Measurements from ENCODE around the gene DAZAP1.
A peak's percentile ranks its signal among the peaks of the same experiment; 100 is the strongest.
"Not testable (repeated sequence)": the region's sequence is repeated elsewhere in the genome, so short reads cannot be mapped to it uniquely, and the experiment has no call there.

The DAZAP1 gene

DNA sequence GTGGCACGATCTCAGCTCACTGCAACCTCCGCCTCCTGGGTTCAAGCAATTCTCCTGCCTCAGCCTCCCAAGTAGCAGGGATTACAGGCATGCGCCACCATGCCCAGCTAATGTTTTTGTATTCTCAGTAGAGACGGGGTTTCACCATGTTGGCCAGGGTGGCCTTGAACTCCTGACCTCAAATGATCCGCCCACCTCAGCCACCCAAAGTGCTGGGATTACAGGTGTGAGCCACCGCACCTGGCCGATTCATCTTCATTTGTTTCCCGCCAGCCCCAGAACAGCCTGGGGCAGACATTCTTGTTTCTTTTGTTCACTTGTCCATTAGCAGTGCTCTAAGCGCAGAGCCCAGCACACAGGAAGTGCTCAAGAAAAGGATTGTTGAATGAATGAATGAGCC is 69.7 kb downstream of the DAZAP1 start:
- DNase-seq: not testable (repeated sequence)

DNA sequence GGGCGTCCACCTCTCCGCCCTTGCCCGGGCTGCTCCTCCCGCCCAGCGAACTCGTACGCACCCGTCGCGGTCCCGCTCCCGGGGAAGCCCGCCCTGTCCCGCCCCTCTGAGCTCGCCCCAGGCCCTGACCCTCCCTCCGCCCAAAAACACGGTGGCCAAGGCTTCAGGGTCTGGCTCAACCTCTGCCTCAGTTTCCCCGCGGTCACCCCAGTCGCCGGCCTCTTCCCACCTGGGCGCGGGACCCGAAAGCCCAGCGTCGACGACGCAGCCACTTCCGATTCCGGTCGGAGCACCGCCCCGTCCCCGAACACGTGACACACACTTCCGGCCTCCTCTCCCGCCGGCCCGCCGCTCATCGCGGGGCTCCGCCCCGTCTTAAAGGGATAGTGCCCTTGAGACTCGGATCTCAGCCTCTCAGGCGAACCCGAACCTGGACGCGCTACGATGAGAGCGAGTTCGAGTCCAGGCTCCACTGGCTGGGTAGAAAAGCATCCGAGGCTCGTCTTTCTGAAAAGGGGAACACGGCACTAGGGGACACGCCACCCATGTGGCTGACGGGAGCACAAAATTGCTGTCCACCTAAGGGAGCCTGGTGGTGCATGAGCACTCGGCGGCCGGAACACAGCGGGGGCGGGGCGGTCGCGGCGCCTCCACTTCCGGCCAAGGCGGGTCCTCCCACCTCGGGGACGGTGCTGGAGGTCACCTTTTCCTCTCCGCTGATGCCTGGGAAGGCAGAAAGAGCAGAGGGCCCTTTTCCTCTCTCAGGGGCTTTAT is 71.7 kb downstream of the DAZAP1 start, which contains the start of gene C19orf25:
Gene C19orf25 (minus strand): TSS at position 282 of the 774 bp plus-strand sequence. CDS start 312 bp downstream, outside the sequence.
- peak; percentile 65 for DNase-seq

DNA sequence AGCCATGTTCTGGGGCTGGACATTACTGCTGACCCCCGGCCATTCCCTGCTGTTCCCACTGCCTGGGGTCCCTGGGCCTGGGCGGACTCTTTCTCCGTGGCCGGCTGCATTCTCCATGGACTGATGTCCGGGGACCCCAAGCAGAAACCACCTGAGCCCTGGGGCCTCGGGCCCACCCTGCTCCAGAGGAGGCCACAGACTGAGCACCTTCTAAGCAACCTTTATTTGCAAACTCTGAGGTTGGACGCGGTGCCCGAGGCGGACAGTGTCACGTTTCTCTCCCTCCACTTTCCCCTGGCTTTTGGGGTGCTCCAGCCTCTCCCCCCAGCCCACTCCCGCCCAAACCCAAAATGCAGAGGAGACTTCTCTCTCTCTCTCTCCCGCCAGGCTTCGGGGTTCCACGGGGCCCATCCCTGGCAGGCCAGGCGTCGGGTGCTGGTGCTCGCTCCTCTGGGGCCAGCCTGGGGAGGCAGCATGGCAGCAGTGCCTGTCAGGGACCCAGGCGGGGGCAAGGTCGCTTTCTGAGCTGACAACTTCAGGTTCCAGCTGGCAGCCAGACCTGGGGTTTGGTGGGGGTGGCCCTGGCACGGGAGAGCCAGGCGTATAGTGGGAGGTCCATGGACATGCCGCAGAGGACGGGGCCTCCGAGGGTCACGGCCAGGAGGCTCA is 74.0 kb downstream of the DAZAP1 start:
- DNase-seq: no peak

DNA sequence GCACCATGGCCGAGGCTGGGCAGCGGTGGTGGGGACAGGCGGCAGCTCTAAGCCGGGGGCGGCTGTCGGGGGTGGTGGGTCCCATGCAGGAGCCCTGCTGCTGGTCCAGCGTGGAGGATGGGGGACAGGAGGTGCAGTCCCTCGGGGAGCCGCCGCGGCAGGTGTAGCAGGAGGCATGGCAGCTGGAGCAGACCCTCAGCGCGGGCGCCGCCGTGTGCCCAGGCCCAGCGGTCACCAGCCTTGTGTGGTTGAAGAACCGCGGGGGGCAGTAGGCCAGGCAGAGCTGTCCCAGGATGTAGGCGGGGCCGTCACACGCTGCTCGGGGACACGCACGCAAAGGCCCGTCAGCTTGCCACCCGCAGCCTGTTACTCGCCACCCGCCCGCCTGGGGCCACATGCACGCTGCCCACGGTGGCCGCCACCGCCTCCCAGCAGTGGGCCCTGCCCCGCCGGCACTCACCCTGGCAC is 74.5 kb downstream of the DAZAP1 start:
- DNase-seq: no peak

DNA sequence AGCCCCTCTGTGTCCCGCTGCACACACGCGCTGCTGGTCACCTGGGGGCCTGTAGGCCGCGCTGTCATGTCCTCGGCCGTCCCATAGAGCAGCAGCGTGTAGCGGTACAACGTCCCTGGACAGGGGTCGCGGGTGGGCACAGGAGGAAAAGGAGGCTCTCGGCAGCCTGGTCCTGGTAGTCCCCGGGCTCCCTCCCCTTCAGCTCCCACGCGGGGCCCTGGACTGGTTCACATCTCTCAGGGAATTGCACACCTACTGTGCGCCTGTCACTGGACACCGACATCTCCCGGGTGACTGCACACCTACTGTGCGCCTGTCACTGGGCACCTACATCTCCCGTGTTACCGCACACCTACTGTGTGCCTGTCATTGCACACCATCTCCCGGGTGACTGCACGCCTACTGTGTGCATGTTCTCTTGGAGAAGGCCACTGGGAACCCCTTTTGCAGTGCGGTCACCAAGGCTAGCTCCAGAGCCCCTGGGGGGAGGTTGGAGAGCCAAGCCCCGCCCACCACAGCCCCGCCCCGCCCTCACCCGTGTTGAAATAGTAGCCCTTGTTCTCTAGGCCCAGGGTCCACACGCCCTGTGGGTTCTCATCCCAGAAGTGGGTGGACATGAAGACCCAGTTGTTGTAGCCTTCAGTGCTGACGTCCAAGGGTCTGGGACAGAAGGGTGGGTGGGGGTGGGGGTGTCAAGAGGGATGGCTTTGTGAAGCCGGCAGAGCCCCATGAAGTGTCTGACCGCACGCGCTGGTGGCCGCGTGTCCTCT is 75.2 kb downstream of the DAZAP1 start:
- DNase-seq: no peak

DNA sequence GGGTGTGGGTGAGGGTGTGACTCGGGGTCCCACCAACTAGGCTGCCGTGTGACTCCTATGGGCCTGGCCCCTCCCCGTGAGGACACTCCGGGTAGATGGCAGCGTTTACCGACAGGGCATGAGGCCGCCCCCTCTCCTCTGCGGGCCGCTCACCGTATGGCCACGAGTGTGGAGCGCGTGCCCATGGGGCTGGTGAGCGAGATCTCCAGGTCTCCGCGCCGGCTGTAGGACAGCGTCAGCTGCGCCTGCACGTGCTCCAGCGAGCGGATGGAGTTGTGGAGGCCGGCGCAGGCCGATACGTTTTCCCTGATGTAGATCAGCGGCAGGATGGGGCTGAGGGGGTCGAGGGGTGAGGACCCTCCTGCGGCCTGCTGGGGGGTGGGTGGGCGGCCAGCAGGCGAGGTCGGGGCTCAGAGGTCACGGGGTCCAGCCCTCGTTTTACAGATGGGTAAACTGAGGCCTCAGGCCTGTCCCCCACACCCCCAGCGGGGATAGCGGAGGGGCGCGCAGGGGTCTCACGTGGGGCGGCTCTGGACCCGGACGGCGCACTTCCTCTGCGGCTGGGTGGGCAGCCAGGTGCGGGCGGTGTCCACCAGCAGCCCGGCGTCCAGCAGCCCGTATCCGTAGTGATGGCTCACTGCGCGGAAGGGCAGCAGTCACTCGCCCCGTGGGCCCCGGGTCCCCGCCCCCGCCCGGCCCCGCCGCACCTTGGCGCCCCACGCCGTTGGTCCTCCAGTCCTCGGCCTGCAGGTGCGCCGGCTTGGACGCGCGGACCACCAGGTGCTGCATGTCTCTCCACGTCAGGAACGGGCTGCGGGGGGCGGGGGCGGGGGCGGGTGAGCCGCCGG is 76.0 kb downstream of the DAZAP1 start:
- no peak for DNase-seq

DNA sequence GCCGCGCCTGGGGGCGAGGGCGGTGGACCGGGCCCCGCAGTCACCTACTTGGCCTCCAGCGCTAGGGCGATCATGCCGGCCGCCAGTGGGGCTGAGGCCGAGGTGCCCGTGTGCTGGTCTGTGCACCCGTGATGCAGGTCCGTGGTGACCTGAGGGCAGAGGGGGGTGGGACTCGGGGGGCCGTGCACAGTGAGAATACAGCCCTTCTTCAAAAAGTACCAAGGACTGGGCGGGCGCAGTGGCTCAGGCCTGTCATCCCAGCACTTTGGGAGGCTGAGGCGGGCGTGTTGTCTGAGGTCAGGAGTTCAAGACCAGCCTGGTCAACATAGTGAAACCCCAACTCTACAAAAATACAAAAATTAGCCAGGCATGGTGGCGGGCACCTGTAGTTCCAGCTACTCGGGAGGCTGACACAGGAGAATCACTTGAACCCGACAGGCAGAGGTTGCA is 76.6 kb downstream of the DAZAP1 start:
- DNase-seq: no peak
